ENCODE measurements around the gene H3-3A. TPM values are rescaled to one million over a fixed set of nuclear protein-coding genes. Genes with fewer than 3 reads are reported as not detected.
"Not testable (repeated sequence)": the region's sequence is repeated elsewhere in the genome, so short reads cannot be mapped to it uniquely, and the experiment has no call there.

H3-3A gene
- total RNA-seq, 1 donor from 2014 or later = 457 TPM

- no peak for ATAC-seq
Observed at GRCh38 chr1:226086776-226087175, 24.3 kb downstream of the H3-3A start.

GRCh38 chr1:226091461-226091860 is 28.9 kb downstream of the H3-3A start:
- no peak for ATAC-seq

DNA sequence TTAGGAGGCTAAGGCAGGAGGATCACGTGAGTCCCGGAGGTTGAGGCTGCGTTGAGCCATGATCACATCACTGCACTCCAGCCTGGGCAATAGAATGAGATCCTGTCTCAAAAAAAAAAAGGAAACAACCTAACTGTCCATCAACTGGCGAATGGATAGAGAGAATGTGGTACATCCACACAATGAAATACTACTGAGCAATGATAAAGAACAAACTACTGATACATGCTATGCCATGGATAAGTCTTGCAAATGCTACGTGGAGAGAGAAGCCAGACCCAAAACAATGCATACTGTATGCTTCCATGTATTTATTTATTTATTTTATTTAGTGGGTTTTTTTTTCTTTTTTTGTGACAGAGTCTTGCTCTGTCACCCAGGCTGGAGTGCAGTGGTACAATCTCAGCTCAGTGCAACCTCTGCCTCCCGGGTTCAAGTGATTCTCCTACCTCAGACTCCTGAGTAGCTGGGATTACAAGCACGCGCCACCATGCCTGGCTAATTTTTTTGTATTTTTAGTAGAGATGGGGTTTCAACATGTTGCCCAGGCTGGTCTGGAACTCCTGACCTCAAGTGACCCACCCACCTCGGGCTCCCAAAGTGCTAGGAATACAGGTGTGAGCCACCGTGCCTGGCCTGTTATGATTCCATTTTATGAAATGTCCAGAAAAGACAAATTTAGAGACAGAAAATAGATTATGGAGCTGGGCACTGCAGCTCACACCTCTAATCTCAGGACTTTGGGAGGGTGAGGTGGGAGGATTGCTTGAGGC is 29.7 kb downstream of the H3-3A start:
- ATAC-seq = not testable (repeated sequence)

DNA sequence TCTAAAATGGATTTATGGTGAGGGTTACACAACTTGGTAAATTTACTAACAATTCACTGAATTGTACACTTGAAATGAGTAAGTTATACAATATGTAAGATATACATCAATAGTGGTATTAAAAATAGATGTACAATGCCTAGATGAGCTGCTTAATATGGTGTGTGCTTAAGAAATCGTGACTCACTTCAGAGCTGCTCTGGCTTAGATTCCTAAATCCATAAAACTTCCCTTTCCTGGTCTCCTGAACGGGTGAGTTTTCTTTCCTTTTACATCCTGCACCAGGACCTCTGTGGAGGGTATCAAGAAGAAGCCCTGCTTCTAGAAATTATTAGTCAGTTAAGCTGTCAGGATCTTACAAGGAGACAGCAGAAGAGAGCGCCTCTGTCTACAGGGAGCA is 30.4 kb downstream of the H3-3A start:
- ATAC-seq = peak; percentile 33

GRCh38 chr1:226093621-226094020 is 31.1 kb downstream of the H3-3A start:
- no peak for ATAC-seq

DNA sequence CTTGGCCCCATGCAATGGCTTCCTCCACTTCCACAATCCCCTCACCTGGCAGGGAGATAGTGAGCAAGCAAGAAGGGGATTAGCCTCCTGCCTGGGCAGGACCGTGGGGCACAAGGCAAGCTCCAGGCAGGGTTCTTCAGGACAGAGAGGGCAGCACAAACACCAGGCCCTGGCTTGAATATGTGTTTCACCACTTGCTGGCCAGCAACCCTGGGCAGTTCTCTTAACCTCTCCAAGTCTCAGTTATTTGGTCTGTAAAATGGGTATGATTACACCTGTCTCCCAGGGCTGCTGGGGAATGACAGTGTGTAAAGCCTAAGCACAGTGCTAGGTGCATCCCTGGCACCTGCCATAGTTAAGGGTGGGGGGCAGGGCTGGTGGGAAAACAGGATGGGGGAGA is 31.9 kb downstream of the H3-3A start:
- no peak for ATAC-seq

- ATAC-seq = no peak
Observed at GRCh38 chr1:226095286-226095685, 32.8 kb downstream of the H3-3A start.

DNA sequence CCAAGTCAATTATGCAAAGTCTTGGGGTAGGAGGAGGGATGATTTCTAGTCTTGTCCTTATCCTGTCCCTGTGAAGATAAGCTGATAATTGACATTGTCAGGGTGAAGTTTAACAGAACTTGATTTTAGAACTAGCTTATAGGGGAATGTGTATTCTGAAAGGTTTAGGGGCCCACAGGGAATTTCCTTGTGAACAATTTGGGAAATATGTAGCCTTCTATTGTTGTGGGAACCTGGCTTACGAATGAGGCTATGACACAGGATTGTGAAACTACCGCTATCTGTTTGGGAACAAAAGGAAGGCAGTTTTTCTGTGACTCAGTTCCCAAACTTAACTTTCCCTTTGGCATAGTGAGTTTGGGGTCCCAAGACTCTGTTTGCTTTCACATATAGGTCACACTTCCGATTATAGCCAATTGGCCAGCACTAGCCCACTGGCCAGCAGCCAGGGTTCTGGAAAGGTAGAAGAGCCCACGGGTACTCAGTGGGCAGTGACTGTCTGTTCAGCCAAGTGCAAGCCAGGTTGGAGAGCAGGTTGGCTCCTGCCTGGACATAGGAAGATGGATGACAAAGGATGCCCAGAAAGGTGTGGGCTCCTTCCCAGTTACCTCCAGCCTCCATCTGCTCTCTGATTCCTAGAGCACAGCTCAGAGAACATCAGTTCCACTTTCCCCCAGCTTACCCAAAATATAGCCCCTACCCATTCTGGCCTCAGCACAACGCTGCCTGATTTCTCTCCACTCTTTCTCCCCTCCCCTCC is 35.5 kb downstream of the H3-3A start:
- peak; percentile 21 for ATAC-seq

DNA sequence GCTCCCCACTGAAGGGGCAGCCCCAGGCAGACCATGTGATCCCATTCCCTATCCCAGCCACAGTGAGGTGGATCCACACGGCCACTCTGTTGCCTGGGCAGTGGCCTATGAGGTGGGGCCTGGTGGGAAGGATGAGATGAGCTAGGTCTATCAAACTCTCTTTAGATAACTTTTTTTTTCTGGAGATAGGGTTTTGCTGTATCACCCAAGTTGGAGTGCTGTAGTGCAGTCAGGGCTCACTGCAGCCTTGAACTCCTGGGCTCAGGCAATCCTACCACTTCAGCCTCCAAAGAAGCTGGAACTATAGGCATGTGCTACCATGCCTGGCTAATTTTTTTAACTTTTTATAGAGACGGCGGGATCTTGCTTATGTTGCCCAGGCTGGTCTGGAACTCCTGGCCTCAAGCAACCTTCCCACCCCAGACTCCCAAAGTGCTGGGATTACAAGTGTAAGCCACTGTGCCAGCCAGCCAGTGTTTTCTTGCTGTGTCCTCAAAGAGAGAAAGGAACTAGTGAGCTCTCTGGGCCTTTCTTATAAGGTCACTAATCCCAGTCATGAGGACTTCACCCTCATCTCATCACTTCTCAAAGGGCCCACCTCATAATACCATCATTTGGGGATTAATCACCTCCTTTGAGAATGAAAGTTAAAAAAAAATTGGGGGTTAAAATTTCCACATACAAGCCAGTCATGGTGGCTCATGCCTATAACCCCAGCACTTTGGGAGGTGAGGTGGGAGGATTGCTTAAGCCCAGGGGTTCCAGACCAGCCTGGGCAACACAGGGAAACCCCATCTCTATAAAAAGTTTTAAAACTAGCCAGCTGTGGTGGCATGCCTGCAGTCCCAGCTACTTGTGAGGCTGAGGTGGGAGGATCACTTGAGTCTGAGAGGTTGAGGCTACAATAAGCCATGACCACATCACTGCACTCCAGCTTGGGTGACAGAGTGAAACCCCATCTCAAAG is 36.6 kb downstream of the H3-3A start:
- no peak for ATAC-seq

DNA sequence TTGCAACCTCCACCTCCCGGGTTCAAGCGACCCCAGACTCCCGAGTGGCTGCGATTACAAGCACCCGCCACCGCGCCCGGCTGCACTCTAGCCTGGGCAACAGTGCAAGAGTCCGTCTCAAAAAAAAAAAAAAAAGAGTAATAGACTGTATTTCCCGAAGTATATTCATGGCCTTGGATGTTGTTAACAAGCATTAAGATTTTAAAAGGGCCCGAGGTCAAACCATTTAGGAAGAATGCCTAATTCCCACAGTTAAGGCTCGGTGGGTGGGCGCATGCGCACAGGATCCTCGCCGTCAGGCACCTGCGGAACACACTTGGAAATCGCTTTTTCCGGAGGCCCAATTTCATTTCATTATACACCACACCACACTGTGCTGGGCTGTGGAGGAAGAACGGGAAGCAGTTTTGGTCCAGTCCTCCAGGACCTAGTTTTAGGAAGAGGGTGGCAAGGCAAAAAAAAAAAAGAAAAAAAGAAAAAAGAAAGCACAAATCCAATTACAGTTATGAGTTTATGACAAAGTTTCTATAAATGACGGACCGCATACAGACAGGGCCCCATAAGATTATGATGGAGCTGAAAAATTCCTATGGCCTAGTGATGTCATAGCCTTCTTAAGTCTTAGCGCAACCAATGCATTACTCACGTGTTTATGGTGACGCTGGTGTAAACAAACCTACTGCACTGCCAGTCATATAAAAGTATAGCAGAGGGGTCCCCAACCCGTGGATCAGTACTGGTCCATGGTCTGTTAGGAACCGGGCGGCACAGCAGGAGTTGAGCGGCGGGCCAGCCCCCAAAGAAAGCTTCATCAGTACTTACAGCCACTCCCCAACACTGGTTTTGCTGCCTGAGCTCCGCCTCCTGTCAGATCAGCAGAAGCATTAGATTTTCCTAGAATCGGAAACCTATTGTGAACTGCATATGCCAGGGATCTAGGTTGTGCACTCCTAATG is 38.2 kb downstream of the H3-3A start:
- peak; percentile 23 for ATAC-seq

DNA sequence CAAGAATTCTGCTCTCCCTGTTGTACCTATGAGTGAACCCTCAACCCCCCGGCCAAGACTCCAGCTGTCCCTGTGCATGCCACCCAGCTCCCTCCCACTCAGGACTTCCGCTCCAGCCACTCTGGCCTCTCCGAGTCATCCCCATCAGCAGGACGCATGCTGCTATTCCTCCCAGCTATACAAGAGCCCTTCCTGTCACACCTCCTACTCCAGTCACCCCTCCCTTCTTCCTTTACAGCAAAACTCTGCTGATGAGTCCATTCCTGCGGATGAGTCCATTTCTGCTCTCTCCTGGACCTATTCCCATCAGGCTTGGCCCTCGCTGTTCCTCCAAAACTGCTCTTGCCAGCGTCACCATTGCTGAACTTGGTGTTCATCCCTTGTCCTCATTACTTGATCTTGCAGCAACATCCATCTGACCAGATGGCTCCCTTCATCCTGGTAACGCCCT is 42.2 kb downstream of the H3-3A start:
- peak; percentile 16 for ATAC-seq

- peak; percentile 62 for ATAC-seq
Observed at GRCh38 chr1:226107471-226108460, 45.2 kb downstream of the H3-3A start.

DNA sequence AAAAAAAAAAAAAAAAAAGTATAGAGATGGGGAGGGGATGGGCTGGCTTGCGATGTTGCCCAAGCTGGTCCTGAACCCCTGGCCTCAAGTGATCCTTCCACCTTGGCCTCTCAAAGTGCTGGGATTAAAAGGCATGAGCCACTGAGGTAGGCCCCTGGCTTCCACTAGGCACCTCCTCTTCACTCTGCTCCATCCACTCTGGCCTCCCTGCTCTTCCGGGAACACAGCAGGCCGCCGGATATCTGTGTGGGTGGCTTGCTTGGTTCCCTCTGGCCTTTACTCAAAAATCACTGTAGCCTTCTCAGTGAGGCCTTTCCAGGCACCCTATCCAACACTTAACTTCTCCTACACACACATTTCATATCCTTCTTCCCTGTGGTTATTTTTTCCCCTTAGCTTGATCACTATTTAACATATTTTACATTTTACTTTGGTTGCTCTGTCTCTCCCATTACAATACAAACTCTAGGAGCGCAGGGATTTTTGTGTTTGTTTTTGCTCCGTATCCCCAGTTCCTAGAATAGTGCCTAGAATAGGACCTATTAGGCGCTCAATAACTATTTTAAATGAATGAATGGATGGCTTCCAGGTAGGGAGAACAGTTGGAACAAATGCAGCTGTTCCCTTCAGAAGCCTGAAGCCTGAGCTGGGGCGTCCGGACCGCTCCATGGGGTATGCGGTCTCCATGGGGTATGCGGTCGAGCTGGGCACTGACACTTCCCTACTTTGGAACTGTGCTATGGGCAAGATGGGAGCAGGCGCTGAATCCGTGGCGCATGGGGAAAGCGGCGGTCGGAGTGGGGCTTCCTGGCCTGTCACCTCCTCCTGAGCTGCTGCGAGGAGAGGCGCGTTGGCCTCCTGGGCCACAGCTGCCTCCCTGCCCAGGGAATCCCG is 46.7 kb downstream of the H3-3A start:
- peak; percentile 20 for ATAC-seq

GRCh38 chr1:226109829-226110248 is 47.3 kb downstream of the H3-3A start:
- peak; percentile 87 for ATAC-seq

- ATAC-seq = peak; percentile 57
Observed at GRCh38 chr1:226110249-226111097, 48.0 kb downstream of the H3-3A start.

DNA sequence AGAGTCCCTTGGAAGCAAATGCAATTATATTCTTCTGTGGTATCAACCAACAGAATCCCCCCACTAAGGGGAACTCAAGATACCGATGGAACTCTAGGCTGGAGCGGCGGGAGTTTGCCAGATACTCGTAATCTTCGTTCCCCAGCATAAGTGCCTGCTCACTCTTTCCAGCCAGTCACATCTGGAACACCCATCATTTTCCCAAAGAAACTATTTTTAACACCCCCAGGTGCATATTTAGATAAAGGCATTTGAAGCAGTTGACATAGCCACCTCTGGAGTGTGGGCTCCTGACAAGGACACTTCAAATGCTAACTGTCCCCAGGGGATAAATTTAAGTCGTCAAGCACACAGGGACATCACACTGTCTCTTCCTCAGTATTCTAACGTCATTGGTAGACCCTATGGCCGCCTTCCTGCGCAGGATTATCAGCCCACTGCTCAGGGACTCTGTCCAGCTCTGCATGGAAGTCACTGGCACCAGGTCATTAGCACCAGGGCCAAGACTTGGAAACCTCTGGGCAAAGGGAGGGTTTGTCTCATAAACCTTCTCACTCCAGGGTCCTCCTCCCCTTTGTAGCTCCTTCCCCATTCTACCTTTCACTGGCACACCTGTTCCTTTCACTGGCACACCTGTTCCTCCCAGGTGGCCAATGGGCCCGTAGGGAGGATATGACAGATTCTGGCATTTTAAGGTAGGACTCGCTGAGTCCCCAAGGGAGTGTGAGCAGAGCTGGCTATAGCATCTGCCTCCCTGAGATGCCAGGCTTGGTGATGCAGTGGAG is 48.8 kb downstream of the H3-3A start:
- no peak for ATAC-seq

DNA sequence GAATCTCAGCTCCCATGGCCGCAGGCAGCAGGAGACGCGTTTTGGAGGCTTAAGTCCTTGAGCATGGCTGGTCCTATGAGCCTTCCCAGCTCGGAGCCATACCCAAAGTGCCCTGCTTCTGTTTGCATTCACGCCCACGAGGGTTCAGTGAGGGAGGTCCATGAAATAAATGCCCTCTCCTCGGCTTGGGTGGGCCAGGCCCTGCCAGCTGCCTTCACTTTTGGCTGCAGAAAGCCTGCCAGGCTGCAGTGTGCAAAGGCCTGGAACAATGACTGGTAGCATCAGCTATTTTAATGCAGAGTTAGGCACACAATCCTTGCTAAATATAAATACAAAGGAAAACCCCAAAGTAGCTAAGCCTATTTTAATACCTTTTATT is 49.4 kb downstream of the H3-3A start:
- ATAC-seq = no peak

All from esophagus mucosa (tissue), 1 donor.